AML-193 (cell line): Measurements from ENCODE around the gene SPP1.
A peak's percentile ranks its signal among the peaks of the same experiment; 100 is the strongest.
"Not testable (repeated sequence)": the region's sequence is repeated elsewhere in the genome, so short reads cannot be mapped to it uniquely, and the experiment has no call there.

ENCODE experiments used
- DNase-seq, 2 experiments: peaks; one replicate each; lab custom pipeline; 2025; lab: John Stamatoyannopoulos, UW

SPP1 gene

GRCh38 chr4:88025868-88026661 is 50.6 kb downstream of the SPP1 start:
- not testable (repeated sequence) for DNase-seq

- peak; percentile 74 to 82 for DNase-seq
These were observed 52.4 kb downstream of the SPP1 start for GRCh38 chr4:88027611-88028608.

DNA sequence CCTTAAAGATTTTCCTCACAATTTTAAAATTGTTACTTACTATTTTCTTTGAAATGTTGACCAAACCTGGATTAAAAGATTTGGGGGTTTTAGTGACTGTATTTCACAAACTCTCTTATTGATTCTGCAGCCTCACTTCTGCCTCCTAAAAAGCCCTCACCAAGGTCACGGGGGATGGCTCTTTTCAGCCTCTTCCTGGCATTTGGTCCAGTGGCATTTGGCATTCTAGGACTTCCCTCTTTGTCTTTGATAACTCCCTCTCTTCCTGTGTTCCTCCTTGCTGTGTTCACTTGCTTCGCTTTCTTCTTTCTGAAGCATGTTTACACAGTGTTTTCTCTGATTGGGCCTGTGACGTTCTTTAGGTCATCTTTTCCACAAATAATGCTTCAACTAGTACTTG is 53.4 kb downstream of the SPP1 start:
- no peak for DNase-seq

GRCh38 chr4:88029556-88029955 is 54.0 kb downstream of the SPP1 start:
- DNase-seq = no peak

- no peak for DNase-seq
These were observed 55.2 kb downstream of the SPP1 start for GRCh38 chr4:88030565-88031310.
